K562 (cell line): Measurements from ENCODE around the gene SYNPO2. TPM values are rescaled to one million over a fixed set of nuclear protein-coding genes. Genes with fewer than 3 reads are reported as not detected.

Experiments
- ATAC-seq: fragments of 200-7000 bp; cut with Tn5 transposase; 3 replicates; pipeline ENCODE4 v1.9.1; 2020; ENCODE audit warnings: moderate library complexity
- BruUV-seq: library from RNA; stranded (reverse); fragments of 400-500 nt; replicated peaks from 2 replicates; lab custom pipeline; 2021; lab: Mats Ljungman, UMichigan
- CTCF ChIA-PET: fragments of 300-600 bp; formaldehyde crosslinking; extraction: SDS; loops from one replicate; lab custom pipeline; 2021; ENCODE audit warnings: low intra/inter-chr PET ratio; lab: Yijun Ruan, JAX
- POLR2A ChIA-PET: fragments of 300-600, 350-650 bp; sonication (Branson Sonifier 250); formaldehyde crosslinking; extraction: SDS; loops from one replicate; lab custom pipeline; 2021; ENCODE audit warnings: antibody characterized with exemption, inconsistent platforms; lab: Yijun Ruan, JAX
- DNase-seq, 4 experiments: peaks; one replicate each; pipeline versions ENCODE4 v3.0.0 to v3.0.0-alpha.2; 2011 to 2018; ENCODE audit warnings: low spot score in 3 of 4, mixed read lengths in 3 of 4; ENCODE audit errors: extremely low read depth in 1 of 4
- FAIRE-seq: peaks from 2 replicates; lab custom pipeline; 2011; peaks lifted over from hg19 to GRCh38; lab: Jason Lieb, UNC
- H2AFZ ChIP-seq: 2 replicates; pipeline ENCODE4 v1.6.0; 2011; ENCODE audit warnings: low read depth, low read length, control low read depth, inconsistent platforms
- H3K27ac ChIP-seq: fragments of 200-600 bp; 3 replicates; pipeline ENCODE4 v1.8.0; 2011; ENCODE audit warnings: low read depth, mild to moderate bottlenecking, control low read depth, inconsistent platforms, low read length, moderate library complexity, mixed read lengths; ENCODE audit errors: extremely low read depth
- H3K27me3 ChIP-seq, 2 experiments: fragments of 300-600 bp in 1 of 2; 2 replicates in 1 of 2; 3 replicates in 1 of 2; pipeline versions ENCODE4 v1.6.0 to v1.8.0; 2011; ENCODE audit warnings: inconsistent platforms in 2 of 2, low read length in 2 of 2, mild to moderate bottlenecking in 1 of 2, mixed read lengths in 1 of 2, moderate library complexity in 1 of 2; ENCODE audit not compliant: control insufficient read depth in 2 of 2, insufficient read depth in 2 of 2
- H3K36me3 ChIP-seq: fragments of 300-600 bp; 3 replicates; pipeline ENCODE4 v1.8.0; 2011; ENCODE audit warnings: mild to moderate bottlenecking, low read length, inconsistent platforms; ENCODE audit not compliant: control insufficient read depth, insufficient read depth
- H3K4me1 ChIP-seq, 2 experiments: fragments of 200-600 bp in 1 of 2; replicated peaks in 1 of 2; 2 replicates in 1 of 2; 3 replicates in 1 of 2; pipeline versions ENCODE4 v1.5.1 to v1.8.0; 2011; ENCODE audit warnings: inconsistent platforms in 2 of 2, low read length in 2 of 2, mild to moderate bottlenecking in 1 of 2, mixed read lengths in 1 of 2, moderate library complexity in 1 of 2; ENCODE audit not compliant: control insufficient read depth in 2 of 2, insufficient read depth in 2 of 2
- H3K4me2 ChIP-seq: 2 replicates; pipeline ENCODE4 v1.6.1; 2011; ENCODE audit warnings: low read length, control low read depth, inconsistent platforms, mixed read lengths; ENCODE audit not compliant: insufficient read depth
- H3K4me3 ChIP-seq: fragments of 200-600 bp; sonication (generic), shearing (Covaris generic); 2 replicates; pipeline ENCODE4 v1.5.1; 2016; ENCODE audit warnings: control low read depth, inconsistent platforms
- H3K79me2 ChIP-seq: fragments of 200-600 bp; 3 replicates; pipeline ENCODE4 v1.8.0; 2011; ENCODE audit warnings: low read length, inconsistent platforms; ENCODE audit not compliant: control insufficient read depth, insufficient read depth
- H3K9ac ChIP-seq, 2 experiments: 2 replicates each; pipeline versions ENCODE4 v1.6.0 to v1.6.1; 2011; ENCODE audit warnings: low read depth in 2 of 2, low read length in 2 of 2, control low read depth in 1 of 2, inconsistent platforms in 1 of 2, mild to moderate bottlenecking in 1 of 2, mixed read lengths in 1 of 2; ENCODE audit not compliant: insufficient read depth in 1 of 2
- H3K9me1 ChIP-seq: one replicate; pipeline ENCODE4 v1.6.0; 2011; ENCODE audit warnings: inconsistent platforms, mild to moderate bottlenecking, low read length, moderate library complexity; ENCODE audit not compliant: control insufficient read depth, insufficient read depth
- H3K9me3 ChIP-seq: replicated peaks from 2 replicates; pipeline ENCODE4 v1.5.1; 2011; ENCODE audit warnings: low read depth, low read length, inconsistent platforms; ENCODE audit not compliant: control insufficient read depth, insufficient read depth
- H4K20me1 ChIP-seq: replicated peaks from 2 replicates; pipeline ENCODE4 v1.6.1; 2011; ENCODE audit warnings: low read length, inconsistent platforms, mixed read lengths; ENCODE audit not compliant: control insufficient read depth, insufficient read depth
- EGR1 ChIP-seq: fragments of 450-650 bp; conservative IDR thresholded peaks from 2 replicates; pipeline ENCODE4 v1.6.1; 2017; ENCODE audit warnings: mild to moderate bottlenecking
- HNRNPH1 ChIP-seq: fragments of 200-400 bp; formaldehyde crosslinking; optimal IDR thresholded peaks from 2 replicates; pipeline ENCODE3; 2017; ENCODE audit warnings: low read depth, mild to moderate bottlenecking, low read length, moderate library complexity
- HOXB6 ChIP-seq: fragments of 250-450 bp; sonication (Bioruptor Pico); IDR thresholded peaks from 2 replicates; pipeline ENCODE4 v1.5.1; 2022; ENCODE audit warnings: mild to moderate bottlenecking, borderline replicate concordance
- MTF1 ChIP-seq: fragments of 250-450 bp; sonication (Bioruptor Pico); IDR thresholded peaks from 2 replicates; pipeline ENCODE4 v1.9.0; 2021; ENCODE audit warnings: moderate library complexity, mild to moderate bottlenecking, inconsistent platforms, borderline replicate concordance
- MXD1 ChIP-seq: fragments of 250-450 bp; sonication (Bioruptor Pico); IDR thresholded peaks from 2 replicates; pipeline ENCODE4 v1.8.0; 2021; ENCODE audit warnings: borderline replicate concordance, mild to moderate bottlenecking, moderate library complexity; ENCODE audit not compliant: poor library complexity, severe bottlenecking
- NCOA6 ChIP-seq: fragments of 450-650 bp; IDR thresholded peaks from 2 replicates; pipeline ENCODE4 v1.6.1; 2017; ENCODE audit warnings: mild to moderate bottlenecking
- NFATC3 ChIP-seq: fragments of 450-650 bp; IDR thresholded peaks from 2 replicates; pipeline ENCODE4 v1.6.1; 2017; ENCODE audit warnings: mild to moderate bottlenecking
- PTTG1 ChIP-seq: fragments of 450-650 bp; IDR thresholded peaks from 2 replicates; pipeline ENCODE4 v1.6.1; 2016; ENCODE audit warnings: low read depth, mild to moderate bottlenecking, missing genetic modification characterization, missing compliant biosample characterization
- ZNF174 ChIP-seq: fragments of 250-450 bp; sonication (Bioruptor Pico); IDR thresholded peaks from 2 replicates; pipeline ENCODE4 v1.4.0; 2020; ENCODE audit warnings: mild to moderate bottlenecking
- ZNF41 ChIP-seq: fragments of 250-450 bp; sonication (Bioruptor Pico); conservative IDR thresholded peaks from 2 replicates; pipeline ENCODE4 v1.4.0; 2020; ENCODE audit warnings: mild to moderate bottlenecking
- WGBS: fragments of 100-300 bp; shearing (Covaris generic); methylation state at CpG from one replicate; pipeline ENCODE4 v1.1.6; 2016; ENCODE audit warnings: low coverage, mixed read lengths; ENCODE audit not compliant: insufficient coverage; ENCODE audit errors: missing lambda C conversion rate; 5-methylcytosine and 5-hydroxymethylcytosine counted together
- in situ Hi-C: fragments of 300-500 bp; cut with MboI; formaldehyde crosslinking; loops from 4 replicates; pipeline ENCODE4 v1.15.0; 2018; ENCODE audit warnings: inconsistent platforms, mixed read lengths
- intact Hi-C: fragments of 100-400 bp; cut with micrococcal nuclease; formaldehyde crosslinking; loops from 2 replicates; pipeline ENCODE4 v1.14.2; 2022
- polyA plus RNA-seq, 8 experiments: library from polyadenylated mRNA; depleted of rRNA in 4 of 8; stranded (reverse) in 5 of 8; unstranded in 3 of 8; fragments of >200 nt; fragmentation: Nextera tagmentation in 2 of 8; fragmentation: Illumina TruSeq in 1 of 8; extraction: Ambion mirVana in 2 of 8; extraction: Trizol in 1 of 8; gene quantifications; 2 replicates each; pipeline versions ENCODE4 v1.2.1 to v1.2.3, GENCODE V29; 2011 to 2014; ENCODE audit warnings: inconsistent platforms in 1 of 8, missing spikeins in 1 of 8
- total RNA-seq, 7 experiments: library from RNA; depleted of rRNA in 6 of 7; stranded (reverse); fragments of >200 nt in 6 of 7; fragmentation: Illumina TruSeq in 2 of 7; extraction: Trizol in 2 of 7; gene quantifications; 2 replicates each; pipeline versions ENCODE4 v1.2.1 to v1.2.3, GENCODE V29; 2011 to 2021; ENCODE audit warnings: low replicate concordance in 1 of 7
- TF ChIP-seq, protein P1 (sequence below): fragments of 450-650 bp; IDR thresholded peaks from 2 replicates; pipeline ENCODE4 v1.6.1; 2016; ENCODE audit warnings: low read depth, mild to moderate bottlenecking, moderate library complexity
- TF ChIP-seq, protein P2 (sequence below): fragments of 250-450 bp; sonication (Bioruptor Pico); IDR thresholded peaks from 2 replicates; pipeline ENCODE4 v1.8.0; 2021; ENCODE audit warnings: mild to moderate bottlenecking, moderate library complexity

SYNPO2 gene
- total and polyA plus RNA-seq, 9 of the 15 experiments (the other 6 are each of a cell fraction or from before 2014, with no cell fraction given), result 0.03 to 0.18 TPM; not detected in 7

- Histone ChIP-seq H3K27ac (no peak overlapping the region), H3K9me1 (no peaks in the 10 kb centered on the region), H3K4me3 (no peak overlapping the region), H3K79me2 (no peaks in the 10 kb centered on the region), H3K4me2 (no peak overlapping the region), H2AFZ (no peak overlapping the region), H3K4me1 (no peaks in the 10 kb centered on the region), H3K36me3 (no peaks in the 10 kb centered on the region), H4K20me1 (no peaks in the 10 kb centered on the region), H3K9ac (no peak overlapping the region), H3K27me3 (peaks cover 9 to 27% of the 10 kb centered on the region in 2 experiments; a peak in 4 of 5 replicates), H3K9me3 (no peaks in the 10 kb centered on the region)
- 5% methylated on average over 4 of the region's 4 CpGs for WGBS
- in situ Hi-C loops, result no loop called here
- no peak for ATAC-seq
- intact Hi-C loops, result no loop called here
- CTCF ChIA-PET, result no interaction called here
- no peak for DNase-seq
- FAIRE-seq, result no peak
- TF ChIP-seq PTTG1, result no peak
- TF ChIP-seq ZNF174, result no peak
- TF ChIP-seq, all 486 proteins: peak for 0
- no TSS peak for BruUV-seq
- POLR2A ChIA-PET, result no interaction called here
These were observed 145.8 kb downstream of the SYNPO2 start for GRCh38 chr4:119034276-119035008.

GRCh38 chr4:119035951-119036737 lies 147.5 kb downstream of the SYNPO2 start:
- Histone ChIP-seq H3K79me2 (no peaks in the 10 kb centered on the region), H4K20me1 (no peaks in the 10 kb centered on the region), H2AFZ (no peak overlapping the region), H3K27me3 (peaks cover 2 to 12% of the 10 kb centered on the region in 2 experiments; a peak in 3 of 5 replicates), H3K4me1 (no peaks in the 10 kb centered on the region), H3K4me3 (no peak overlapping the region), H3K27ac (no peak overlapping the region), H3K4me2 (no peak overlapping the region), H3K9ac (no peak overlapping the region), H3K36me3 (no peaks in the 10 kb centered on the region), H3K9me1 (no peaks in the 10 kb centered on the region), H3K9me3 (no peaks in the 10 kb centered on the region)
- WGBS, result 1% methylated on average over 8 of the region's 8 CpGs
- FAIRE-seq, result no peak
- intact Hi-C loops, result loop anchor here (2.0 kb wide), 1 partner anchor 53 kb away; no protein-coding TSS in a partner anchor
- ChIA-PET POLR2A (no interaction called here), CTCF (no interaction called here)
- in situ Hi-C loops, result no loop called here
- no peak for ATAC-seq
- no TSS peak for BruUV-seq
- no peak for DNase-seq
- TF ChIP-seq, protein P1, sequence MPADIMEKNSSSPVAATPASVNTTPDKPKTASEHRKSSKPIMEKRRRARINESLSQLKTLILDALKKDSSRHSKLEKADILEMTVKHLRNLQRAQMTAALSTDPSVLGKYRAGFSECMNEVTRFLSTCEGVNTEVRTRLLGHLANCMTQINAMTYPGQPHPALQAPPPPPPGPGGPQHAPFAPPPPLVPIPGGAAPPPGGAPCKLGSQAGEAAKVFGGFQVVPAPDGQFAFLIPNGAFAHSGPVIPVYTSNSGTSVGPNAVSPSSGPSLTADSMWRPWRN, result no peak
- no peak for TF ChIP-seq EGR1
- TF ChIP-seq NFATC3, result no peak
- TF ChIP-seq MTF1 (CRISPR knock-in tag), result no peak
- no peak for TF ChIP-seq NCOA6
- TF ChIP-seq MXD1, result no peak
- TF ChIP-seq HOXB6 (CRISPR knock-in tag), result no peak
- TF ChIP-seq, protein P2, sequence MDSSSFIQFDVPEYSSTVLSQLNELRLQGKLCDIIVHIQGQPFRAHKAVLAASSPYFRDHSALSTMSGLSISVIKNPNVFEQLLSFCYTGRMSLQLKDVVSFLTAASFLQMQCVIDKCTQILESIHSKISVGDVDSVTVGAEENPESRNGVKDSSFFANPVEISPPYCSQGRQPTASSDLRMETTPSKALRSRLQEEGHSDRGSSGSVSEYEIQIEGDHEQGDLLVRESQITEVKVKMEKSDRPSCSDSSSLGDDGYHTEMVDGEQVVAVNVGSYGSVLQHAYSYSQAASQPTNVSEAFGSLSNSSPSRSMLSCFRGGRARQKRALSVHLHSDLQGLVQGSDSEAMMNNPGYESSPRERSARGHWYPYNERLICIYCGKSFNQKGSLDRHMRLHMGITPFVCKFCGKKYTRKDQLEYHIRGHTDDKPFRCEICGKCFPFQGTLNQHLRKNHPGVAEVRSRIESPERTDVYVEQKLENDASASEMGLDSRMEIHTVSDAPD (CRISPR knock-in tag), result no peak
- TF ChIP-seq HNRNPH1, result no peak
- TF ChIP-seq ZNF41 (CRISPR knock-in tag), result no peak
